Glomerular visceral epithelial cell (primary cell): Measurements from ENCODE around the gene SNX24.

ENCODE experiments used
- DNase-seq: peaks from one replicate; pipeline ENCODE4 v3.0.0-alpha.2; 2016; ENCODE audit errors: extremely low spot score

SNX24 gene

GRCh38 chr5:122919969-122920368 lies 74.6 kb downstream of the SNX24 start:
- no peak for DNase-seq

- DNase-seq: no peak
Observed at GRCh38 chr5:122921826-122922225, 76.4 kb downstream of the SNX24 start.

GRCh38 chr5:122924203-122924602 lies 78.8 kb downstream of the SNX24 start:
- no peak for DNase-seq

GRCh38 chr5:122924719-122925395 lies 79.4 kb downstream of the SNX24 start:
- no peak for DNase-seq

GRCh38 chr5:122929001-122929400 lies 83.6 kb downstream of the SNX24 start:
- DNase-seq: no peak

- DNase-seq: no peak
Observed at GRCh38 chr5:122929980-122930379, 84.6 kb downstream of the SNX24 start.

- DNase-seq: no peak
Observed at GRCh38 chr5:122933956-122934355, 88.5 kb downstream of the SNX24 start.

- no peak for DNase-seq
Observed at GRCh38 chr5:122936088-122936487, 90.7 kb downstream of the SNX24 start.

GRCh38 chr5:122937914-122938313 lies 92.5 kb downstream of the SNX24 start:
- no peak for DNase-seq

- DNase-seq: no peak
Observed at GRCh38 chr5:122940890-122941289, 95.5 kb downstream of the SNX24 start.

- no peak for DNase-seq
Observed at GRCh38 chr5:122941737-122942136, 96.3 kb downstream of the SNX24 start.

GRCh38 chr5:122942164-122942914 lies 96.9 kb downstream of the SNX24 start:
- DNase-seq: no peak

- no peak for DNase-seq
Observed at GRCh38 chr5:122943050-122943698, 97.8 kb downstream of the SNX24 start.

GRCh38 chr5:122944051-122944450 lies 98.6 kb downstream of the SNX24 start:
- DNase-seq: no peak

GRCh38 chr5:122947372-122947771 lies 102.0 kb downstream of the SNX24 start:
- DNase-seq: no peak

- no peak for DNase-seq
Observed at GRCh38 chr5:122947772-122948171, 102.4 kb downstream of the SNX24 start.

- no peak for DNase-seq
Observed at GRCh38 chr5:122948319-122948718, 102.9 kb downstream of the SNX24 start.

GRCh38 chr5:122951658-122952057 lies 106.2 kb downstream of the SNX24 start:
- DNase-seq: no peak

GRCh38 chr5:122954719-122955118 lies 109.3 kb downstream of the SNX24 start:
- DNase-seq: no peak

GRCh38 chr5:122957457-122957856 lies 112.0 kb downstream of the SNX24 start:
- no peak for DNase-seq

- DNase-seq: no peak
Observed at GRCh38 chr5:122959740-122960445, 114.5 kb downstream of the SNX24 start.

- DNase-seq: no peak
Observed at GRCh38 chr5:122963305-122963704, 117.9 kb downstream of the SNX24 start.
